ENCODE measurements around the gene TMA7.
A peak's percentile ranks its signal among the peaks of the same experiment; 100 is the strongest.

Gene TMA7

DNA sequence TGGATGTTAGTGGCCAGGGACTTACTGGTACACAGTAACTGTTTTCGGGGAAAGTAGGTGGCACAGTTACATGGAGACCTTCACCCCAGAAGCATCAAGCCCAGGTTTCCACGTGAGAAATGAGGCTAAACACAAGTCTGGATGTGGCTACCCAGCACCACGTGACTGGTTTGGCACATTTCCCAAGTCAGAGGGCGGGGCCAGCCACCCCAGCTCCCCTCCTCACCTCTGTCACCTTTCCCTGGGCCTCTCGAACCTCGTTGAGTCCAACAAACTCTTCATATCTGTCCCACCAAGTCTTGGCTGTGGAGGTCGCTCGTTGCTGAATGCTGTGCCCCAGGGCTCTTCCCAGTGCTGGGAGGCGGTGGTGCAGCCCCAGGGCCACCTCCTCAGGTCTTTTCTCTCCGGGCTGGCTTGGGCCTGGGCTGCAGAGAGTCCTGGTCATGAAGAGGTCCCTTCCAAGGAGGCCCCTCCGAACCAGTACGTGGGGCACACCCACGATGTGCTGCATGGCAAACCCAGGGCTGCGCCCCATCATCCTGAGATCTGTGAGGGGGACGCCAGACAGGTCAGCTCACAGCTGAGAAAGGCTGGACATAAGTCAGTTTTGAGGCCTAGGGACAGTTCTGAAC, 5.3 kb upstream of the TMA7 start:
- Mint-ChIP-seq H3K9me3 (ENCODE audit: low read depth) (no peaks in the 10 kb centered on the region), H3K4me1 (ENCODE audit: low read depth) (peaks cover 27% of the 10 kb centered on the region), H3K27ac (peak overlapping the region; percentile 10), H3K27me3 (no peaks in the 10 kb centered on the region), H3K36me3 (no peaks in the 10 kb centered on the region), H3K4me3 (no peak overlapping the region)

- H3K4me3 Mint-ChIP-seq = no peak overlapping the region
- no peaks in the 10 kb centered on the region for H3K27me3 Mint-ChIP-seq
- H3K36me3 Mint-ChIP-seq = no peaks in the 10 kb centered on the region
- no peaks in the 10 kb centered on the region for H3K9me3 Mint-ChIP-seq (ENCODE audit: low read depth)
- H3K4me1 Mint-ChIP-seq (ENCODE audit: low read depth) = peaks cover 28% of the 10 kb centered on the region
- H3K27ac Mint-ChIP-seq = no peak overlapping the region
These were observed 4.8 kb upstream of the TMA7 start for GRCh38 chr3:48435223-48435595.

GRCh38 chr3:48435774-48436476, 4.1 kb upstream of the TMA7 start:
- Mint-ChIP-seq H3K27ac (no peak overlapping the region), H3K4me1 (ENCODE audit: low read depth) (peaks cover 27% of the 10 kb centered on the region), H3K9me3 (ENCODE audit: low read depth) (no peaks in the 10 kb centered on the region), H3K36me3 (no peaks in the 10 kb centered on the region), H3K27me3 (no peaks in the 10 kb centered on the region), H3K4me3 (no peak overlapping the region)

DNA sequence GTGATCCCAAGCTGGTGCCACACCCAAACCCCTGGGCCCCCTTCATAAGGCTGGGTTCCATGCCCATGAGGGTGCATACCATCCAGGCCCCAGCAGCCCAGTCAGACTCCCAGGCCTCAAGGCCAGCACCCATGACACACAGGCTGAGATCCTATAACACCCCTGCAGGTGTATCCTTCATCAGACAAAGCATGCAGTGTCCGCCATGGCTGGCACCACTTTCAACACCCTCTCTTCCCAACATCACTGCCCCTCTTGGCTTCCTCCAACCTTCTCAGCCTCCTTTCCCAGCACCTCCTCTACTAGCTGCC, 3.6 kb upstream of the TMA7 start:
- Mint-ChIP-seq H3K27ac (no peak overlapping the region), H3K36me3 (no peaks in the 10 kb centered on the region), H3K9me3 (ENCODE audit: low read depth) (no peaks in the 10 kb centered on the region), H3K4me3 (no peak overlapping the region), H3K4me1 (ENCODE audit: low read depth) (peaks cover 28% of the 10 kb centered on the region), H3K27me3 (no peaks in the 10 kb centered on the region)

DNA sequence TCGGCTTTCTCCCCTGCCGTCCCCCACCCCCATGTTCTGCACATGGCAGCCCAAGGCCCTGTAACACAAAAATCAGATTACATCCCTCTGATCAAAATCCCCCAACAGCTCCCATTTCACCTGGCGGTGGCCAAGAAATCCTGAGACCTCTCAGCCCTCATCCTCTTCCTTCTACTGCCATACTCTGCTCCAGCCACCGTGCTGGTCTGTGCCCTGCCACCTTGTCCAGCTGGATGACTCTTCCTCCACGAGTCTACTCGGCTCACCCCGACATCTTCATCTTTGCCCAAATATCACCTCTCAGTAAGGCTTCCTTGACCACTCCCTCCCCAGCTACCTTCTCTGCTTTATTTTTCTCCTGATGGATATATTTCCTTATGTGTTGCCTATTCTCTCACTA, 3.2 kb upstream of the TMA7 start:
- Mint-ChIP-seq H3K36me3 (no peaks in the 10 kb centered on the region), H3K27me3 (no peaks in the 10 kb centered on the region), H3K4me1 (ENCODE audit: low read depth) (peaks cover 33% of the 10 kb centered on the region), H3K4me3 (no peak overlapping the region), H3K27ac (no peak overlapping the region), H3K9me3 (ENCODE audit: low read depth) (no peaks in the 10 kb centered on the region)

- peaks cover 38% of the 10 kb centered on the region for H3K4me1 Mint-ChIP-seq (ENCODE audit: low read depth)
- H3K9me3 Mint-ChIP-seq (ENCODE audit: low read depth) = no peaks in the 10 kb centered on the region
- H3K36me3 Mint-ChIP-seq = no peaks in the 10 kb centered on the region
- H3K27me3 Mint-ChIP-seq = no peaks in the 10 kb centered on the region
- H3K4me3 Mint-ChIP-seq = no peak overlapping the region
- H3K27ac Mint-ChIP-seq = peak overlapping the region; percentile 1
These were observed 2.2 kb upstream of the TMA7 start for GRCh38 chr3:48437812-48438211.

DNA sequence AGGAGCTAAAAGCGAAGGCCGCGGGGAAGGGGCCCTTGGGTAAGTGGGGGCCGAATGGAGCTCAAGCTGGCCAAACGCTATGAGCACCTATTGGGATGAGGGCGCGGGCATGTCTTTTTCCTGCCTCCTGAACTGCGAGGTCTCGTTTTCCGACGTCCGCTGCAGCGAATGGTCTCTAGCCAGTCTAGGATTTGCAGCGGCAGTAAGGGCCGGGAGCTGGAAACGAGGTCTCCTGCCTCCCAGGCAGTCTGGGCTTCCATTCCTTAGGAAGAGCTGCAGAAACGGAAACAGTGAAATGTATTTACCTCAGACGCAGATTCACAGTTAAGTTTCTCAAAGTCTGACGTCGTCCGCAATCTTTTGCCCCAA, 517 bp downstream of the TMA7 start:
- peak overlapping the region; percentile 98 for H3K27ac Mint-ChIP-seq
- peaks cover 39% of the 10 kb centered on the region for H3K4me1 Mint-ChIP-seq (ENCODE audit: low read depth)
- H3K36me3 Mint-ChIP-seq = no peaks in the 10 kb centered on the region
- no peaks in the 10 kb centered on the region for H3K27me3 Mint-ChIP-seq
- H3K4me3 Mint-ChIP-seq = peak overlapping the region; percentile 98
- no peaks in the 10 kb centered on the region for H3K9me3 Mint-ChIP-seq (ENCODE audit: low read depth)

GRCh38 chr3:48441940-48442339, 1.9 kb downstream of the TMA7 start:
- Mint-ChIP-seq H3K4me1 (ENCODE audit: low read depth) (peaks cover 48% of the 10 kb centered on the region), H3K36me3 (no peaks in the 10 kb centered on the region), H3K4me3 (peak overlapping the region; percentile 98), H3K27ac (peak overlapping the region; percentile 72), H3K27me3 (no peaks in the 10 kb centered on the region), H3K9me3 (ENCODE audit: low read depth) (no peaks in the 10 kb centered on the region)

DNA sequence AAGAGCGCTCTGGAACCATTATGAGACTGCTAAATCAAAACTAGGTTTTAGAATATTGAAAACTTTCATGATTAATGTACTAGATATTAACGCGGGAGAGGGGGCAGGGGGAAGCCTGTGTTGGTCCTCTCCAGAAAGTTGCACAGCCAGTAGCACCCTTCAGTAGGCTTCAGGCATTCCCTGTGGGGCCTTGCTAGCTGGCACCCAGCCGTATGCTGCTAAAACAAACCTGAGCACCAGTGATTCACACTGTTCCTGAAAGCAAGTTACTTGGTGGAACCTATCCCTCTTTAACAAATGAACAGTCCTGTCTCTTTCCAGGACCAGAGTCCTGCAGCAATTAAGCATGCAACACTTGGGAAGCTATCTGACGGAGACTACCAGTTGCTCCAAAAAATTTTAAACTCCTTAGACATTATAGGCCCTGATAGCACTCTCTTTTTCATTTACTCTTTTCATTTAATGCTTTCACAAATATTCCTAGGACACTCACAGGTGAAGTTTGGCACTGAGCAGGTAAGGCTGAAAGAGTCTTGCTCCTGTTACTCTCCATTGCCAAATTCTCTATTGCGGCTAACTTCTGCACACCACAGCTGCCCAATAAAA, 5.3 kb downstream of the TMA7 start:
- no peaks in the 10 kb centered on the region for H3K9me3 Mint-ChIP-seq (ENCODE audit: low read depth)
- H3K27me3 Mint-ChIP-seq = no peaks in the 10 kb centered on the region
- H3K36me3 Mint-ChIP-seq = peaks cover 6% of the 10 kb centered on the region
- H3K27ac Mint-ChIP-seq = peak overlapping the region; percentile 91
- peaks cover 48% of the 10 kb centered on the region for H3K4me1 Mint-ChIP-seq (ENCODE audit: low read depth)
- H3K4me3 Mint-ChIP-seq = peak overlapping the region; percentile 94

DNA sequence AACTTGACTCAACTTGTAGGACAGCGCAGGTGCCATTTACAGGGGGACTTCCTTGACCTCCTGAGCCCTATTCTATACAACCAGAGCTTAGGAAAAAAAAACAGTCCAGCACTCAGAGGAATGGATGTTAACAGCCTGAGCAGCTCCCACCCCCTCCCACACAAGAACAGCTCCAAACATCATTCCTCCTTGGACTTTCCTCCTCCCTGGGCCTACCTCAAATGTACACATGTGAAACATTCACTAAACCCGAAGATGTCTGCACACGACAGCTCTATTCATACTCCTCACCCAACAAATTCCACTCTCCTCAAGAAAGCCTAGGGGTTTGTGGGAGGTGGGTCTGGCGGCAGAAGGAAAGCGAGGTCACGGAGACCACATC, 6.0 kb downstream of the TMA7 start:
- Mint-ChIP-seq H3K4me1 (ENCODE audit: low read depth) (peaks cover 45% of the 10 kb centered on the region), H3K27ac (peak overlapping the region; percentile 91), H3K4me3 (peak overlapping the region; percentile 94), H3K9me3 (ENCODE audit: low read depth) (no peaks in the 10 kb centered on the region), H3K36me3 (peaks cover 6% of the 10 kb centered on the region), H3K27me3 (no peaks in the 10 kb centered on the region)

GRCh38 chr3:48446425-48447193, 6.6 kb downstream of the TMA7 start, which contains the start of gene ATRIP:
Gene ATRIP, plus strand, starts transcription at chr3:48446737. Its CDS starts 109 bp downstream, at chr3:48446846.
- H3K27me3 Mint-ChIP-seq = no peaks in the 10 kb centered on the region
- H3K9me3 Mint-ChIP-seq (ENCODE audit: low read depth) = no peaks in the 10 kb centered on the region
- peak within 1 kb of the TSS; percentile 91 for H3K27ac Mint-ChIP-seq
- peaks cover 6% of the 10 kb centered on the region for H3K36me3 Mint-ChIP-seq
- H3K4me3 Mint-ChIP-seq = peak within 1 kb of the TSS; percentile 94
- H3K4me1 Mint-ChIP-seq (ENCODE audit: low read depth) = peaks cover 41% of the 10 kb centered on the region

DNA sequence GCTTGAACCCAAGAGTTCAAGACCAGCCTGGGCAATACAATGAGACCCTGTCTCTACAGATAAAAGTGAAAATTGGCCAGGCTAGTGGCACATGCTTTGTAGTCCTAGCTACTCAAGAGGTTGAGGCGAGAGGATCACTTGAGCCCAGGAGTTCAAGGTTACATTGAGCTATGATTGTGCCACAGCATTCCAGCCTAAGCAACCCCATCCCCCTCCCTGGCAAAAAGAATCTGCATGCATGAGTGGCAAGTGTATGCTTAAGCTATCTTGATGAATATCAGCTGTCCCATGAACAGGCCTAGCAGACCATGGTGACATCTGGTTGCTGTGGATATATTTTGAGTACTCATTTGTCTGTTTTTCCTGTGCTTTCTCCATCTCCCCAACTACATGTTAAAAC, 11.2 kb downstream of the TMA7 start:
- H3K27me3 Mint-ChIP-seq = no peaks in the 10 kb centered on the region
- H3K36me3 Mint-ChIP-seq = peaks cover 9% of the 10 kb centered on the region
- no peak overlapping the region for H3K27ac Mint-ChIP-seq
- H3K4me1 Mint-ChIP-seq (ENCODE audit: low read depth) = peaks cover 19% of the 10 kb centered on the region
- H3K9me3 Mint-ChIP-seq (ENCODE audit: low read depth) = no peaks in the 10 kb centered on the region
- H3K4me3 Mint-ChIP-seq = no peak overlapping the region

- peaks cover 2% of the 10 kb centered on the region for H3K36me3 Mint-ChIP-seq
- H3K9me3 Mint-ChIP-seq (ENCODE audit: low read depth) = no peaks in the 10 kb centered on the region
- no peaks in the 10 kb centered on the region for H3K27me3 Mint-ChIP-seq
- no peak overlapping the region for H3K27ac Mint-ChIP-seq
- peaks cover 5% of the 10 kb centered on the region for H3K4me1 Mint-ChIP-seq (ENCODE audit: low read depth)
- H3K4me3 Mint-ChIP-seq = no peak overlapping the region
These were observed 16.4 kb downstream of the TMA7 start for GRCh38 chr3:48456456-48456855.

- Mint-ChIP-seq H3K36me3 (peaks cover 2% of the 10 kb centered on the region), H3K9me3 (ENCODE audit: low read depth) (no peaks in the 10 kb centered on the region), H3K27me3 (no peaks in the 10 kb centered on the region), H3K4me3 (no peak overlapping the region), H3K27ac (no peak overlapping the region), H3K4me1 (ENCODE audit: low read depth) (peaks cover 5% of the 10 kb centered on the region)
These were observed 19.3 kb downstream of the TMA7 start for GRCh38 chr3:48459331-48459730.
